Aorta (tissue), 5 donors: ENCODE results near the gene FUBP3. TPM values are rescaled to one million over a fixed set of nuclear protein-coding genes. Genes with fewer than 3 reads are reported as not detected.
"Not testable (repeated sequence)": the region's sequence is repeated elsewhere in the genome, so short reads cannot be mapped to it uniquely, and the experiment has no call there.

Experiments used
- ATAC-seq: fragments of 200-7000 bp; cut with Tn5 transposase; one replicate; pipeline ENCODE4 v1.9.1; 2022; ENCODE audit warnings: moderate library complexity; ENCODE audit not compliant: low FRiP score
- DNase-seq, 2 donors: peaks; one replicate each; pipeline ENCODE4 v3.0.0-alpha.2; 2020
- H3K27ac ChIP-seq, 2 donors: one replicate each; pipeline ENCODE4 v1.5.1; 2013; ENCODE audit warnings: low read length in 2 of 2, mild to moderate bottlenecking in 2 of 2, moderate library complexity in 2 of 2, control low read depth in 1 of 2, inconsistent platforms in 1 of 2, low read depth in 1 of 2
- H3K27me3 ChIP-seq, 2 donors: one replicate each; pipeline ENCODE4 v1.6.1; 2013; ENCODE audit warnings: control low read depth in 1 of 2, low read length in 1 of 2, mild to moderate bottlenecking in 1 of 2, moderate library complexity in 1 of 2; ENCODE audit not compliant: insufficient read depth in 2 of 2, control insufficient read depth in 1 of 2
- H3K36me3 ChIP-seq, 2 donors: one replicate each; pipeline ENCODE4 v1.6.1; 2013; ENCODE audit warnings: control low read depth in 1 of 2, low read length in 1 of 2, mild to moderate bottlenecking in 1 of 2; ENCODE audit not compliant: insufficient read depth in 2 of 2, control insufficient read depth in 1 of 2
- H3K4me1 ChIP-seq, 2 donors: one replicate each; pipeline ENCODE4 v1.6.1; 2013; ENCODE audit warnings: low read length in 2 of 2, control low read depth in 1 of 2, mild to moderate bottlenecking in 1 of 2, moderate library complexity in 1 of 2; ENCODE audit not compliant: insufficient read depth in 2 of 2, control insufficient read depth in 1 of 2
- H3K4me3 ChIP-seq, 2 donors: one replicate each; pipeline ENCODE4 v1.5.1; 2013; ENCODE audit warnings: low read length in 2 of 2, control low read depth in 1 of 2, mild to moderate bottlenecking in 1 of 2
- H3K9me3 ChIP-seq: one replicate; pipeline ENCODE4 v1.6.1; 2013; ENCODE audit warnings: mild to moderate bottlenecking, low read length; ENCODE audit not compliant: control insufficient read depth
- WGBS, 2 donors: extraction: QIAGEN DNeasy Blood & Tissue Kit; methylation state at CpG; one replicate each; pipeline ENCODE4 v1.1.7; 2013; 5-methylcytosine and 5-hydroxymethylcytosine counted together
- intact Hi-C, 2 donors: fragments of 100-400 bp; cut with DNase I; formaldehyde crosslinking; loops; one replicate each; pipeline versions ENCODE4 v1.14.2 to v1.15.0; 2022
- polyA plus RNA-seq, 2 donors: library from polyadenylated mRNA; stranded (reverse); fragments of 200-250 nt; gene quantifications; one replicate each; pipeline ENCODE4 v1.2.3, GENCODE V29; 2013
- total RNA-seq, 2 donors: library from RNA; stranded (reverse); fragmentation: NEBNext Ultra II Directional; extraction: Animal tissue kit (Norgen Biotek cat#: 25700); gene quantifications; one replicate each; pipeline ENCODE4 v1.2.1, GENCODE V29; 2021
- donor health status: healthy with polysubstance abuse.
- donor health status: Bipolar disorder and iron deficiency.
- donor health status: DM: no; HTN: no; CAD: no.
- donor health status: DM: no; HTN: no; CAD: no.
- donor health status: DM: yes; HTN: yes; CAD: no.

FUBP3 gene
- total and polyA plus RNA-seq, 4 donors = 24.4 to 50.9 (median 38.6) TPM

DNA sequence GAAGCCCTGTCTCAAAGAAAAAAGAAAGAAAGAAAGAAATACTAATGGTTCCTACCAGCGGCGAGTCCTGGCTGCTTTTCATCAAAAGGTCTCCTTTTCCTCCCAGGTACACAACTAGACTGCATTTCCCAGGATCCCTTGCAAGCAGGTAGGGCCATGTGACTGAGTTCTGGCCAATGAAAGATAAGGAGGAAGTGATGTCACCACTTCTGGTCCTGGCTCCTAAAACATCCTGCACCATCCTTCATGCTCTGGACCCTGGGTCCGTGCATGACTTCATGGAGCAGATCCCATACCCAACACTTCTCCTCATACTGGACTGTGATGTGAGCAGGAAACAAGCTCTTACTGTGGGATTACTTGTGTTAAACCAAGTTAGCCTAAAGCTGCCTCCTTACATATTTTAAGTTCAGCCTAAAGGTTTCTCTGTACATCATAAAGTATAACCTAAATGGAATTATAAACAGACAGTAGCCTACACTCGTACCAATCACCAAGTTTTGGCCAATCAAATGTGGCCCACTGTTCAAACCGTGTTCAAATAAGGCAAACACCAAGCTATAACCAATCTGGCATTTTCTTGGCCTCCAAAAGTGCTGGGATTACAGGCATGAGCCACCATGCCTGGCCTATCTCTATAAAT, 30.2 kb upstream of the FUBP3 start:
- intact Hi-C loops = no loop called here
- no peaks in the 10 kb centered on the region for H3K27me3 ChIP-seq
- no peaks in the 10 kb centered on the region for H3K9me3 ChIP-seq
- no peak for DNase-seq
- no peaks in the 10 kb centered on the region for H3K36me3 ChIP-seq
- WGBS, 2 donors = 88 to 91% methylated on average over 5 of the region's 5 CpGs
- H3K27ac ChIP-seq = no peak overlapping the region
- H3K4me3 ChIP-seq = no peak overlapping the region
- ATAC-seq = no peak
- no peaks in the 10 kb centered on the region for H3K4me1 ChIP-seq

DNA sequence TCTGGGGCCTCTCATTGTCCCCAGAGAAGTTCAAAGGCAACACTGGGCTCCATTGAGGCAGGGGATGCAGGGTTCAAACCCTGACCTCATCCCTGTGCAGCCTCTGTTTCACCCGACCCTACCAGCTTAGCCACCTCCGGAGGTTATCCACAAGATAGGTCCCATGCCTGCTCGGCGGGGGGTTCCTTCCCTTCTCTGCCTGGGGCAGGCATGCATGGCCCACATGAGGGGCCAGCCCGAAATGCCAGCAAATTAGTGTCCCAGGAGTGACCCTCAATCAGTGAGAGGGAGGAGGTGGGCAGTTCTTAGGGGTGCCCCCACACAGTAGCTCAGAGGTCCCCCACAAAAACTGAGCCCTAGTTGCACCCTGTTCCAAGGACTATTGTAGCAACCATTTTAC, 24.8 kb upstream of the FUBP3 start:
- intact Hi-C loops = no loop called here
- Histone ChIP-seq H3K4me1 (no peaks in the 10 kb centered on the region), H3K27me3 (no peaks in the 10 kb centered on the region), H3K36me3 (no peaks in the 10 kb centered on the region), H3K4me3 (no peak overlapping the region), H3K9me3 (peaks cover 4% of the 10 kb centered on the region), H3K27ac (no peak overlapping the region)
- WGBS, 2 donors = 81 to 92% methylated on average over 5 of the region's 5 CpGs
- ATAC-seq = no peak
- peak in 1 of 2 donors; percentile 62 for DNase-seq

DNA sequence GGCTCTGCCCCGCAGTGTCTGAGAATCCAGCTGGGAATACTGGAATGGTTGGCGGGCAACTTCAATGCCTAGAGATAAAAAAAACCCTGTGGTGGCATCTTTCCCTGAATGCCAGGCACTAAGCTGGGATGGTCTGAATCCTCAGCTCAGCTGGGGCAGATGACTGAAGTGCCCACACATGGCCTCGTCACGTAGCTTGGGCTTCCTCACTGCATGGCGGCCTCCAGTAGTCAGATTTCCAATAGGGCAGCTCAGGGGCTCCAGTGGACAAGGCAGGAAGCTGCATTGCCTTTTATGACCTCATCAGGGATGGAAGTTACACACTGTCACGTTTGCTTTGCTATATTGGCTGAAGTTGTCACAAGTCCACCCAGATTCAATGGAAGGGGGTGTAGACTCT, 24.3 kb upstream of the FUBP3 start:
- Histone ChIP-seq H3K36me3 (no peaks in the 10 kb centered on the region), H3K27me3 (no peaks in the 10 kb centered on the region), H3K27ac (no peak overlapping the region), H3K4me1 (no peaks in the 10 kb centered on the region), H3K9me3 (peaks cover 4% of the 10 kb centered on the region), H3K4me3 (no peak overlapping the region)
- 81 to 86% methylated on average over 6 of the region's 6 CpGs for WGBS, 2 donors
- ATAC-seq (no peak), DNase-seq (peak in 1 of 2 donors; percentile 34)
- intact Hi-C loops = no loop called here

DNA sequence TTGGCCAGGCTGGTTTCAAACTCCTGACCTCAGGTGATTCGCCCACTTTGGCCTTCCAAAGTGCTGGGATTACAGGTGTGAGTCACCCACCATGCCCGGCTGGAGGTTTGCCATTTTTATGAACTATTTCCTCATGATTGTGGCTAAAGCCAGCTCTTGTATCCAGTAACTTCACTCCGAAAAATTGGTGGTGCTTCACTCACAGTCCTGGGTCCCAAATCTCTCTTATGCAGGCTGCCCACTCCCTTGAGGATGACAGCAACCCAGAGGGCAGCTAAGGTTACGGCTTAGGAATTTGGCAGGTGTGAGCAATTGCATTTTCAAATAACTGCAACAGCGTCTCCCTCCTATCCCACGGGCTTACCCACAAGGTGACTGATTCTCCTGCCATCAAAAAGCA, 23.4 kb upstream of the FUBP3 start:
- intact Hi-C loops = no loop called here
- Histone ChIP-seq H3K27ac (no peak overlapping the region), H3K9me3 (peaks cover 4% of the 10 kb centered on the region), H3K27me3 (no peaks in the 10 kb centered on the region), H3K36me3 (no peaks in the 10 kb centered on the region), H3K4me3 (no peak overlapping the region), H3K4me1 (no peaks in the 10 kb centered on the region)
- WGBS, 2 donors = 47 to 50% methylated on average over 6 of the region's 6 CpGs
- DNase-seq = peak in 1 of 2 donors; percentile 0
- ATAC-seq = no peak

DNA sequence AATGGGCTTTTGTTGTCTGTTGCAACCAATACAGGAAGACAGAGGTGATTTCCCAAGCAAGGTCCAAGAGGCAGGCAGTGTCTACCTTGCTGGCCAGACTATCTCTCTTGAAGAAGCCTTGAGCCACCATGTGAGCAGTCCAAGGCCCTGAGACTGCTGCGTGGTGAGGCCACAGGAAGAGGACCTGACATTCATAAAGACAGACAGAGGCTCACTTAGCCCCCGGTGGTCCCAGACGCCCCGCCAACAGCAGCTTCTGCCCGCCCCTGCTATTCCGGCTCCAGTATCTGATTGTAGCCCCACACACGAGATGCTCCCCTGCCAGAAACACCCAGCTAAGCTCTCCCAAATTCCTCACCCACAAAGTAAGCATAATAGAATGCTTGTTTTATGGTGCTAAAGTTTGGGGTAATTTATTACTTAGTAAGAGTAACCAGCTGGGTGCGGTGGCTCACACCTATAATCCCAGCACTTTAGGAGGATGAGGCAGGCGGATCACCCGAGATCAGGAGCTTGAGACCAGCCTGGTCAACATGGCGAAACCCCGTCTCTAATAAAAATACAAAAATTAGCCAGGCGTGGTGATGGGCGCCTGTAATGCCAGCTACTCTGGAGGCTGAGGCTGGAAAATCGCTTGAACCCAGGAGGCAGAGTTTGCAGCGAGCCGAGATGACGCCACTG, 22.8 kb upstream of the FUBP3 start:
- Histone ChIP-seq H3K36me3 (no peaks in the 10 kb centered on the region), H3K4me3 (no peak overlapping the region), H3K4me1 (no peaks in the 10 kb centered on the region), H3K27me3 (no peaks in the 10 kb centered on the region), H3K9me3 (peaks cover 4% of the 10 kb centered on the region), H3K27ac (no peak overlapping the region)
- ATAC-seq = no peak
- WGBS, 2 donors = 61 to 63% methylated on average over 18 of the region's 18 CpGs
- intact Hi-C loops = no loop called here
- peak in 1 of 2 donors; percentile 61 for DNase-seq

DNA sequence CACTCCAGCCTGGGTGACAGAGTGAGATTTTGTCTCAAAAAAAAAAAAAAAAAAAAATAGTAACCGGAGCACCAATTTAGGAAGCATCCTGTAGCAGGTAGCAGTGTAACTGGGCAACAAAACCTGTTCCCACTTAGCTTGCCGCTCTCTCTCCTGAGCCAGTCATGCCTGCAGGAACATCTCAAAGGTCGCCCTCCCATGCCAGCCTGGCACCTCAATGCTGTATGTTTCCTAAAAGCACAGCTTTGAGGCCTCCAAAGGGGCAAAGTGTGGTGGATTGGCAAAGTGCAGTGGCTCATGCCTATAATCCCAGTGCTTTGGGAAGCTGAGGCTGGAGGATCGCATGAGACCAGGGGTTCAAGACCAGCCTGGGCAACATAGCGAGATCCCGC, 22.3 kb upstream of the FUBP3 start:
- Histone ChIP-seq H3K27ac (no peak overlapping the region), H3K9me3 (peaks cover 4% of the 10 kb centered on the region), H3K4me1 (no peaks in the 10 kb centered on the region), H3K4me3 (no peak overlapping the region), H3K27me3 (no peaks in the 10 kb centered on the region), H3K36me3 (no peaks in the 10 kb centered on the region)
- ATAC-seq = no peak
- intact Hi-C loops = no loop called here
- peak in 1 of 2 donors; percentile 26 for DNase-seq
- WGBS, 2 donors = 87 to 92% methylated on average over 6 of the region's 6 CpGs

GRCh38 chr9:130561056-130561455, 18.3 kb upstream of the FUBP3 start:
- ATAC-seq (no peak), DNase-seq (no peak)
- no peaks in the 10 kb centered on the region for H3K9me3 ChIP-seq
- no peak overlapping the region for H3K27ac ChIP-seq
- H3K4me1 ChIP-seq = no peaks in the 10 kb centered on the region
- no peak overlapping the region for H3K4me3 ChIP-seq
- intact Hi-C loops = no loop called here
- H3K27me3 ChIP-seq = no peaks in the 10 kb centered on the region
- H3K36me3 ChIP-seq = no peaks in the 10 kb centered on the region
- 46 to 60% methylated on average over 2 of the region's 2 CpGs for whole genome bisulfite sequencing, 2 donors

DNA sequence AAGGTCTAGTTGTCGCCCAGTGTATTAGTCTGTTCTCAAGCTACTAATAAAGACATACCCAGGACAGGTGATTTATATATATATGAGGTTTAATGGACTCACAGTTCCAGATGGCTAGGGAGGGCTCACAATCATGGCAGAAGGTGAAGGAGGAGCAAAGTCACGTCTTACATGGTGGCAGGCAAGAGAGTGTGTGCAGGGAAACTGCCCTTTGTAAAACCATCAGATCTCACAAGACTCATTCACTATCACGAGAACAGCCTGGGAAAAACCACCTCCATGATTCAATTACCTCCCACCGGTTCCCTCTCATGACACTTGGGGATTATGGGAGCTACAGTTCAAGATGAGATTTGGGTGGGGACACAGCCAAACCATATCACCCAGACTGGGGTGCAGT, 16.9 kb upstream of the FUBP3 start:
- WGBS, 2 donors = 81 to 84% methylated on average over 4 of the region's 4 CpGs
- H3K36me3 ChIP-seq, ATAC-seq, H3K4me1 ChIP-seq, intact Hi-C loops, H3K27me3 ChIP-seq, H3K4me3 ChIP-seq, H3K27ac ChIP-seq, H3K9me3 ChIP-seq: not testable (repeated sequence)
- peak in 1 of 2 donors; percentile 3 for DNase-seq

DNA sequence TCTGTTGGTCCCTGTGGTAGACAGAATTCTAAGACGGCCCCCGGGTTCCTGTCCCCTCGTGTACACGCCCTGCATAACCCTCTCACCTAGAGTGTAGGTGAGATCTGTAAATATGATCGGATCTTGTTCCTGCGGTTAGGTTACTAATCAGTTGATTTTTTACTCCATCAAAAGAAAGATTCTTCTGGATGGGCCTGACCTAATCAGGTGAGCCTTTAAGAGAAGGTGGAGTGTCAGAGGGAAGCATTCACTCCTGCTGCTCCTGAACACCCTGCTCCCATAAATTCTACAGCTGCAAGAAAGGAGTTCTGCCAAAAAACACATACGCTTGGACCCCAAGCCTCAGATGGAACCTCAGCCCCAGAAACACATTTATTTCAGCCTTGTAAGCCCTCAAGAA, 15.6 kb upstream of the FUBP3 start:
- H3K9me3 ChIP-seq = no peaks in the 10 kb centered on the region
- no peak for DNase-seq
- no peaks in the 10 kb centered on the region for H3K4me1 ChIP-seq
- no peaks in the 10 kb centered on the region for H3K27me3 ChIP-seq
- WGBS, 2 donors = 87% methylated on average over 7 of the region's 7 CpGs
- H3K27ac ChIP-seq = no peak overlapping the region
- intact Hi-C loops = no loop called here
- ATAC-seq = no peak
- H3K36me3 ChIP-seq = no peaks in the 10 kb centered on the region
- no peak overlapping the region for H3K4me3 ChIP-seq
